Lower leg skin (tissue), 3 donors: ENCODE data around the gene ALG12.

ENCODE experiments used
- CTCF ChIP-seq, 3 donors: fragments of 450-650 bp; IDR thresholded peaks; one replicate each; pipeline ENCODE4 v1.5.1; 2016; ENCODE audit warnings: antibody characterized with exemption in 3 of 3, mild to moderate bottlenecking in 3 of 3, moderate library complexity in 2 of 3
- POLR2A ChIP-seq, 2 donors: fragments of 450-650 bp; IDR thresholded peaks; one replicate each; pipeline ENCODE4 v1.6.1; 2016 to 2017; ENCODE audit warnings: antibody characterized with exemption in 2 of 2, mild to moderate bottlenecking in 1 of 2, moderate library complexity in 1 of 2

GRCh38 chr22:49899530-49899929 is 18.7 kb downstream of the ALG12 start:
- TF ChIP-seq CTCF (IDR thresholded peaks at IDR 0.05) (no peak), POLR2A (IDR thresholded peaks at IDR 0.05) (no peak)
